GM10847 (cell line): ENCODE results near the gene GRK3.

Experiments used
- POLR2A ChIP-seq: IDR thresholded peaks from 2 replicates; pipeline ENCODE4 v1.6.1; 2011; ENCODE audit not compliant: insufficient read length; ENCODE audit errors: extremely low read depth

The GRK3 gene

DNA sequence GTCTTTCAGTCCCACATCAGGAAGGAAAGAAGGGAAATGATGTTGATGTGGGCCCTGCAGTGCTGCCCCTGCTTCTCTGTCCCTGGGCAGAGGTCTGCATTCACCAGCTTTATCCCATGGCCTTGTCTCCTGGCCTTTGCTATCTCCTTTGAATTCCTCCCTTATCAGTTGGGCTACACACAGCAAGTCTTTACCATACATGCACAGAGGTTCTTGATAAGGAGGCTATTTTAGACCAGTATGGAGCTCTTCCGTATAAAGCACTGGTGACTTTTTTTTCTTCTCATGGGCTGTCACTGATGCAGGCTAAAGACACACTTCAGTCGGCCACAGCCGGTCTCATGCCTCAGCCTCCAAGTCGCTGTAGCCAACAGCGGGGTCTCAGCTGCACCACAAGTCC, 197.7 kb downstream of the GRK3 start:
- TF ChIP-seq POLR2A = no peak

DNA sequence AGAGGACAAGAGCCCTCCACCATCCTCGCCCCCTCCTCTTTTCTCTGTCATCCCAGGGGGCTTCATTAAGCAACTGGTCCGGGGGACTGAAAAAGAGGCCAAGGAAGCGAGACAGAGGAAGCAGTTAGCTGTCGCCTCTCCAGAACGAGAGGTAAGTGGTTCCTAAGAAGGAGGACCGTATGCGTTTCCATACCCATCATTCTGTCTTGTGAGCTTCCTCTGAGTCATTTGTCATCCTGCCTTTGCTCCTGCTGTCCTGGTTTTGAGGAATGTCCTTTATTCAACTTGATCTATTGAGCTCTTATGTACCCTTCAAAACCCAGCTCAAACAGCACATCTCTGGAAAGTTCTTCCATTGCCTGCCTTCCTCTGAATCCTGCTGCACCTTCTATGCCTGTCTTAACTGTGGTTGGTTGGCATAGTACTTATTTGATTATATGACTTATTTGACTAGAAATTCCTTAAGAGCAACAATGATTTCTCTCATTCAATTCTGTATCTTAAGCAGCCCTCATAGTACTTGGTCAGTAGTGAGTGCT, 198.8 kb downstream of the GRK3 start:
- TF ChIP-seq POLR2A = no peak

DNA sequence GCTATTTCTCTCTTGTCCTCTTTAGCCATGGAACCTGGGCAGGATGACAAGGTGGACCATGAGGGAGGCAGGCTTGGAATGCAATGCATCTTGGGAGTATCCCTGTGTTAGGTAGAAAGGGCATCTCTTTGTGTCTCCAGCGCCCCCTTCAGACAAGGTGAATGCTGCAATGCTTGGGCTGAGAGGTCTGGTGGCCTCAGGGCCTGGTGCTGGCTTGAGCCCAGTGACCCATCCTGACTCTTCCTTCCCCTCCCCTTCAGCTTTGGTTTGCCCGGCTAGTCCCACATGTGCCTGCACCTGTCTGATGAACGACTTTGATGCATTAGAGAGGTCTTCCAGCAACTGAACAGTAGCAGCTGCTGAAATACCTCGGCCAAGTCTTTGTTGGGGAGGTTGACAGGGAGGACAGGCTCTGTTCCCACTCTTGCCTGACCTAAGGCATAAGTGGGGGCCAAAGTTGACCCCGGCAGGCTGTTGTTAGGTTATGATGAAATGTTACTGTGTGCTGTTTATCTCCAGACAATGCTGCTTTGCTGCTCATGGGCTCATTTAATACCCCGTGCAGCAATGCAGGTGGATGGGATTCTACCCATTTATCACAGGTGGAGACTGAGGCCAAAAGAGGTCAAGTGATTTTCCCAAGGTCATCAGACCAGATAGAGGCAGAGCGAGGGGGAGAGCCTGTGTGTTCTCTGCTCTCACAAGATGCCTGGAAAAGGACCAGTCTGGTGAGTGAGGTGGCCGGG, 200.0 kb downstream of the GRK3 start:
- TF ChIP-seq POLR2A = no peak

DNA sequence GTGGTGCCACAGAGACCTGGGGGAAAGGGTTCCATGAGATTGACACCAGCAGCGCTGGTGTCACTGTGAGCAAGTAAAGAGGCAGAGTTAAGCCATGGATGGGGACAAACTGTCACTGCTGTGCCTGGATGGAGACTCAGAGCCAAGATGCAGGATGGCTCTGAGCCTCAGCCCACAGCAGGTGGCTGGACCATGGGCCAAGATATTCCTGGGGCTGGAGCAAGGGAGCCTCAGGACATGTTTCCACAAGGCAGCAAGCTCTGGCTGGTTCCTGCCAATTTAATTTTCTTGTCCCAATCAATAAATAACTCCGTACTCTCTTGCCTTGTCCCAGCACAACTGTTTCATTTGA, 200.5 kb downstream of the GRK3 start:
- TF ChIP-seq POLR2A = no peak

DNA sequence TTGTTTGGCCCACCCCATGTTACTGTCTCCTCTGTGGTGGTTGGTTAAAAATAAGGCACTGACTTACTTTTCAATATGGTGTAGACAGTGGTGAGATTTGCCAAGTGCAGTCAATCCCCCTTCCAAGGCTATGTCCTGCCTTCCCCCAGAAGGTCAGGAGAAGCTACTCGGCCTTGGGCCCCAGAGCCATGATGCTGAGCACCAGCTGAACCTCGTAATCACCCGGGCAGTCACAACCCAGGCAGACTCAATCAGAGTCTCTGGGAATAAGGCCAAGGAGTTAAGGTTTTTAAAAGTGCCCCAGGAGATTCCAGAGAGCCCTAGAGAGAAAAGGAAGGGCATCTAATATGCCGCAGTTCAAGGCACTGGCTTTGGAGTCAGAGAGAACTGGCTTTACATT, 201.3 kb downstream of the GRK3 start:
- no peak for TF ChIP-seq POLR2A

DNA sequence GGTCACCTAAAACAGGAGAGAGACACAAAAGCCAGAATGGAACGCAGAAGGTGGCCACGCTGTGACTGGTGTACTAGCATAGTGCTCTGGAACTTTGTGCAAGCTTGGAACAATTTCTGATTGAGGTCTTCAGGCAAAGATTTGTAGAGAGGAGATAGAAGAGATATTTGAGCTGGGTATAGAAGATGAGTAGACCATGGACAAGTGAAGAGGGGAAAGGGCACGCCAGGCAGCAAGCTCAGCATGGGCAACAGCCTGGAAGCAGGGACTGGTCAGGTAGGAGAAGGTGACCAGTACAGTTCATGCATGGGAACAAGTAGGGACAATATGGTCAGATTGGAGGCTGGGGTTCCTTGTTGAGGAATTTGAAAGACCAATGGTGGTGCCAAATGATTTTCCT, 201.9 kb downstream of the GRK3 start:
- no peak for TF ChIP-seq POLR2A

DNA sequence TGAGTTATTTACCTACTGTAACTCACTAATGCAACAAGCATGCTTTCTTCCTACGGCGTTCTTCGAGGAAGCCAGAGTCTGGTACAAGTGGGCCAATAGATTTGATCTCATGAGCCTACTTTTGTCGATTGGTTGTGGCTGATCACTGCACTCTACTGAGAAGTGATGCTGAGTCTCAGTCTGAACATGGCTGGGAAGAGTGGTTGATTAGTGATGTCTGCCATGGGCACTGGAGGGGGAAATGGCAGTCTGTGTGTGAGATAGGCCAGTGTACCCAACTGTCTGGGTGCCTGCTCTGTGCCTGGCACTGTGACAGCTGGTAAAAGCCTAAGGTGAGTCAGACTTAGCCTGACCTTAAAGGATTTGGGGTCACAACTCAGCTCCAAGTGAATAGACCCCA, 205.9 kb downstream of the GRK3 start:
- no peak for TF ChIP-seq POLR2A

DNA sequence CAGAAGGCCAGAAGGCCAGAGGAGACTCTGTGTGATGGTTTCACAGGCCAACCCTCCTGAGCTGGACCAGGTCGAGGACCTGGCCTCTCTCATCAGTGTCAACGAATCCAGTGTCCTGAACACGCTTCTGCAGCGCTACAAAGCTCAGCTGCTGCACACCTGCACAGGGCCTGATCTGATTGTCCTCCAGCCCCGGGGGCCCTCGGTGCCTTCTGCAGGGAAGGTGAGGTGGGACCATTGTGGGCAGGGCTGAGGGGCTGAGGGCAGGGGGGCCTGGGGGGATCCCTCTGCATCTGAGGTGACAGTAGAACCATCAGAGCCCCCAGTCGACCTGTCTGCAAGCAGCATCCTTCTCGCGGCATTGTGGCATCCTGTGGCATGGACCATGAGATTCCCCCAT, 207.8 kb downstream of the GRK3 start:
- no peak for TF ChIP-seq POLR2A

DNA sequence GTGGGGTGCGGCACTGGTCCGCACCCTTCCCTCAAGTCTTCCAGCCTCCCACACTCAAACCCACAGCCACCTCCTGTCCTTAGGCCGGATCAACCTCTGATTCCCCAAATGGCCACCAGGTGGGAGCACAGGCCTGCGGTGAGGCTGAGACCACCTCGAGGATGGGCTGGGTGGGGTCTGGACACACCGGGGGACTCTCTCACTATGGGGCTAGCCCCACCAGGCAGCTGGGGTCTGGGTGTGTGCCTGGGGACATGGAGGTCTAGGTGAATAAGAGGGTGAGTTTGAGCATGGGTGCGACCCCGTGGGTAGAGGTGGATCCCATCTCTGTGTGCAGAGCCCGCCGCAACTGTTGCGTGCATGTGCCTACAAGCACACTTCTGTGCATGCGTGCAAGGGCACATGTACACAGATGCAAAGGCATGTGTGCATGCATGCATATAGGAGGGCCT, 210.1 kb downstream of the GRK3 start:
- no peak for TF ChIP-seq POLR2A

DNA sequence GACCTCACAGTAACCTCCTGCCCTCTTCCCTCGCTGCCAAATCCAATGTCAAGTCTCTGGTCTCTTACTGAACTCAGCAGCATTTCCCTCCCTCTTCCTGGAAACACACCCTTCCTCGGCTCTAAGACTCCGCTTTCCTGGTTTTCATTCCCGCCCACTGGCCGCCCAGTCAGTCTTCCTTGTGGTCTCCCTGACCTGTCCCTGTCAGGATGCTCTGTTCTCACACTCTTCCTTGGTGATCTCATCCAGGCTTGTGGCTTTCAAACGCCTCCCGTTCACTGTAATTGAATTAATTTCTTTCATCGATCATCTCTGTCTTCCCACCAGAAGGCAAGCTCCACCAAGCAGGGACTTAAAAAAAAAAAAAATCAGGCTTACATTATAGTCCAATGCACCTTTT, 211.1 kb downstream of the GRK3 start:
- no peak for TF ChIP-seq POLR2A

DNA sequence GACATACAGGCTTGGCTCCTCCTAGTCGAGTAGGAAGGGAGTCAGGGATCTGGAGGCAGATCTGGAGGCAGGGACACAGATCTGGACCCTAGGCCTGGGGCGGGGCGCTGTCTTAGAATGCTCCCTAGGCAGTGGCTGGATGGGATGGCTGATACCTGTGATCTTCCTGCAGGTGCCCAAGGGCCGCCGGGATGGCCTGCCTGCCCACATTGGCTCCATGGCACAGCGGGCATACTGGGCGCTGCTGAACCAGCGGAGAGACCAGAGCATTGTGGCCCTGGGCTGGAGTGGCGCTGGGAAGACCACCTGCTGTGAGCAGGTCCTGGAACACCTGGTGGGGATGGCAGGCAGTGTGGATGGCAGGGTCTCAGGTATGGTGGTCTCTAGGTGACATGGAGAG, 212.9 kb downstream of the GRK3 start:
- TF ChIP-seq POLR2A = no peak

DNA sequence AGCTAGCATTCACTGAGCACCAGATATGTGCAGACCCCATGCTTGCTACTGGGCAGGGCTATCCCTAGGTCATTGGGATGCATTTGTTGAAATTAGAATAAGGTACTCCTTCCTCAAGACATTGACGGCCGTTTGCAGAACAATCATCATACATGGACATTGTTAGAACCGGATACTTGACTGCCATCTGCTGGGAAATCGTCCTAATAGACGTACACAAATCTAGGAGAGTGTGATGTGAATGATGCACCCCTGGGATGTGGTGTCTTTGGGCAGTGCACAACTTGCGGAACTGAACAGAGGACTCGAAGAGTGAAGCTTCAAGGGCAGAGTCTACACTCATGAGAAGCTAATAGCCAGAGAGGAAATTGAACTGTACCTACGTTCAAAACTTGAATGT, 213.4 kb downstream of the GRK3 start:
- TF ChIP-seq POLR2A = no peak
